ENCODE measurements around the gene SYNJ1.

Gene SYNJ1

DNA sequence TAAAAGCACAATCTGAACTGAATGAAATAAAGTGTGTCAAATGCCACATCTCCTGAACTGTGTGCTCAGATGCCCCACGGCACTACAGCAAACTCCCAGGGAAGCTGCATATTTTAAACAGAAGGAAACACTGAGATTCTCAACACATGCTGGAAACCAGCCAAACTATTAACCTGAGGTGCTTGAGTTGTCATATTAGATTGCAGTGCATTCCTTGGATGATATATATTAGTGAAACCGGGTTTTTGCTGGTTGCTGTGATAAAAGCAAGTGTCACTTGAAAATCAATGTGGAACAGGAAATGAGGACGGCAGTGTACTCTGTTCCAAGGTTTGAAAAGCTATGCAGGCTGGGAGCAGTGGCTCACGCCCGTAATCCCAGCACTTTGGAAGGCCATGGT lies 8.7 kb downstream of the SYNJ1 start:
- peaks cover 0 to 4% (median 0%) of the 10 kb centered on the region in 5 donors for H3K9me3 ChIP-seq (ENCODE audit: control insufficient read depth in 5 of 5, low read length in 5 of 5)
- H3K36me3 ChIP-seq (ENCODE audit: control insufficient read depth in 5 of 5, insufficient read depth in 5 of 5, low read length in 5 of 5): peaks cover 0 to 11% (median 3%) of the 10 kb centered on the region in 5 donors
- no peak overlapping the region for H3K9ac ChIP-seq (ENCODE audit: low read length in 5 of 5)
- no peaks in the 10 kb centered on the region for H3K4me1 ChIP-seq (ENCODE audit: control insufficient read depth in 5 of 5, insufficient read depth in 5 of 5, low read length in 5 of 5)
- no peaks in the 10 kb centered on the region for H3K27me3 ChIP-seq (ENCODE audit: control insufficient read depth in 5 of 5, insufficient read depth in 4 of 5, low read length in 5 of 5)
- no peak overlapping the region for H3K4me3 ChIP-seq (ENCODE audit: low read depth in 1 of 5, low read length in 5 of 5)
- H3K27ac ChIP-seq (ENCODE audit: low read depth, low read length): no peak overlapping the region

GRCh38 chr21:32717851-32718316 lies 9.9 kb downstream of the SYNJ1 start:
- Histone ChIP-seq H3K9me3 (ENCODE audit: control insufficient read depth in 5 of 5, low read length in 5 of 5) (peaks cover 0 to 4% (median 0%) of the 10 kb centered on the region in 5 donors), H3K9ac (ENCODE audit: low read length in 5 of 5) (no peak overlapping the region), H3K4me1 (ENCODE audit: control insufficient read depth in 5 of 5, insufficient read depth in 5 of 5, low read length in 5 of 5) (no peaks in the 10 kb centered on the region), H3K4me3 (ENCODE audit: low read depth in 1 of 5, low read length in 5 of 5) (no peak overlapping the region), H3K27me3 (ENCODE audit: control insufficient read depth in 5 of 5, insufficient read depth in 4 of 5, low read length in 5 of 5) (no peaks in the 10 kb centered on the region), H3K27ac (ENCODE audit: low read depth, low read length) (no peak overlapping the region), H3K36me3 (ENCODE audit: control insufficient read depth in 5 of 5, insufficient read depth in 5 of 5, low read length in 5 of 5) (peaks cover 0 to 11% (median 0%) of the 10 kb centered on the region in 5 donors)

DNA sequence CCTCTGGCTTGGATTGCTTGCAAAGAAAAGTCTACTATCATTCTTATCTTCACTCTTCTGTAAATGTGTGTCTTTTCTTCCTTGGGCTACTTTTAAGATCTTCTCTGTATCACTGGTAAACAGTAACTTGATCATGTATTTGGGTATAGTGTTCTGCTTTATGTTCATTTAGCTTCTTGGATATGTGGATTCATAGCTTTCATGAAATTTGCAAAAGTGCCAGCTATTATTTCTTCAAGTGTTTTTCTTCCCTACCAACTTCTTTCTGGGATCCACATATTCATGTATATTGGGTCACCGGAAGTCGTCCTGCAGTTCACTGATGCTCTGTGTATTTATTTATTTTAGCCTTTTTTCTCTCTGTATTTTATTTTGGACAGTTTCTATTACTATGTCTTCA lies 11.3 kb downstream of the SYNJ1 start:
- no peak overlapping the region for H3K9ac ChIP-seq (ENCODE audit: low read length in 5 of 5)

GRCh38 chr21:32713726-32714125 lies 14.1 kb downstream of the SYNJ1 start:
- Histone ChIP-seq H3K27ac (ENCODE audit: low read depth, low read length) (no peak overlapping the region), H3K36me3 (ENCODE audit: control insufficient read depth in 5 of 5, insufficient read depth in 5 of 5, low read length in 5 of 5) (no peaks in the 10 kb centered on the region), H3K9me3 (ENCODE audit: control insufficient read depth in 5 of 5, low read length in 5 of 5) (peaks cover 0 to 4% (median 0%) of the 10 kb centered on the region in 5 donors), H3K4me3 (ENCODE audit: low read depth in 1 of 5, low read length in 5 of 5) (no peak overlapping the region), H3K9ac (ENCODE audit: low read length in 5 of 5) (no peak overlapping the region), H3K4me1 (ENCODE audit: control insufficient read depth in 5 of 5, insufficient read depth in 5 of 5, low read length in 5 of 5) (peaks cover 0 to 3% (median 0%) of the 10 kb centered on the region in 5 donors), H3K27me3 (ENCODE audit: control insufficient read depth in 5 of 5, insufficient read depth in 4 of 5, low read length in 5 of 5) (no peaks in the 10 kb centered on the region)

More for the DNA sequence above, 11.3 kb downstream of the SYNJ1 start:
- Histone ChIP-seq H3K27ac (ENCODE audit: low read depth, low read length) (no peak overlapping the region), H3K36me3 (ENCODE audit: control insufficient read depth in 5 of 5, insufficient read depth in 5 of 5, low read length in 5 of 5) (peaks cover 0 to 6% (median 0%) of the 10 kb centered on the region in 5 donors), H3K4me3 (ENCODE audit: low read depth in 1 of 5, low read length in 5 of 5) (no peak overlapping the region), H3K9me3 (ENCODE audit: control insufficient read depth in 5 of 5, low read length in 5 of 5) (peaks cover 0 to 4% (median 0%) of the 10 kb centered on the region in 5 donors), H3K4me1 (ENCODE audit: control insufficient read depth in 5 of 5, insufficient read depth in 5 of 5, low read length in 5 of 5) (no peaks in the 10 kb centered on the region), H3K27me3 (ENCODE audit: control insufficient read depth in 5 of 5, insufficient read depth in 4 of 5, low read length in 5 of 5) (no peaks in the 10 kb centered on the region)

DNA sequence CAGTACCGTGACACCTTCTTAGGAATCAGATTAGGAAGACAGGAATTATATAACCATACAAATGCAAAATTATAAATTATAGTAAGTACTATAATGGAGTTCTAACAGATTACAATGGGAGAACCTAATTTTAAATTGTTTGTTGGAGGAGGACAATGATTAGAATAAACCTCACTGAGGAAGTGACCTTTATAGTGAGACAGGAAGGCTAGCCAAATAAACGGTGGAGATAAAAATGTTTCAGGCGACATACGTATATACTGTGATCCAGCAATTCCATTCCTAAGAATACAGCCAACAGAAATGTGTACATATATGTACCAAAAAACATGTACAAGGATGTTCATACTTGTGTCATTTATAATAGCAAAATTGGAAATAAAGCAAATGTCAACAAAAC lies 15.2 kb downstream of the SYNJ1 start:
- H3K27ac ChIP-seq (ENCODE audit: low read depth, low read length): no peak overlapping the region
- H3K4me3 ChIP-seq (ENCODE audit: low read depth in 1 of 5, low read length in 5 of 5): no peak overlapping the region
- H3K27me3 ChIP-seq (ENCODE audit: control insufficient read depth in 5 of 5, insufficient read depth in 4 of 5, low read length in 5 of 5): no peaks in the 10 kb centered on the region
- no peaks in the 10 kb centered on the region for H3K36me3 ChIP-seq (ENCODE audit: control insufficient read depth in 5 of 5, insufficient read depth in 5 of 5, low read length in 5 of 5)
- H3K9me3 ChIP-seq (ENCODE audit: control insufficient read depth in 5 of 5, low read length in 5 of 5): peaks cover 0 to 4% (median 0%) of the 10 kb centered on the region in 5 donors
- peaks cover 0 to 8% (median 0%) of the 10 kb centered on the region in 5 donors for H3K4me1 ChIP-seq (ENCODE audit: control insufficient read depth in 5 of 5, insufficient read depth in 5 of 5, low read length in 5 of 5)
- no peak overlapping the region for H3K9ac ChIP-seq (ENCODE audit: low read length in 5 of 5)

DNA sequence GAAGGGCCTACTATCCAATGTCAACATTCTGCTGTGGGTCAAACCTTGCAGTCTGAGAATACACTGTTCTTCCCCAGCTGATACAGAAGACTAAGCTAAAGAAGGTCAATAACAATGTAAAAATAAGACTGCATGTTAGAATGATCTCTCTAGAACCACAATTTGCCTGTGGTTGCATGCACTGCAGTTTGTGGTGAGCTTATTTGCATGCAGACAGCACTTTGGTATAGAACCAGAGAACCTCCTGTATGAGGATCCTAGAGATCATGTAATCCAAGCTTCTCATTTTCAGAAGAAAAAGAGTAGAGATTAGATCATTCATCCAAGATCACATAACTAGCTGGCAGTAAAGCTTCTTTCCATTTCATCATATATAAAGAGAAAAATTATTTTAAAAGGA lies 15.8 kb downstream of the SYNJ1 start:
- Histone ChIP-seq H3K9ac (ENCODE audit: low read length in 5 of 5) (no peak overlapping the region), H3K4me1 (ENCODE audit: control insufficient read depth in 5 of 5, insufficient read depth in 5 of 5, low read length in 5 of 5) (peaks cover 0 to 8% (median 0%) of the 10 kb centered on the region in 5 donors), H3K27ac (ENCODE audit: low read depth, low read length) (no peak overlapping the region), H3K27me3 (ENCODE audit: control insufficient read depth in 5 of 5, insufficient read depth in 4 of 5, low read length in 5 of 5) (no peaks in the 10 kb centered on the region), H3K36me3 (ENCODE audit: control insufficient read depth in 5 of 5, insufficient read depth in 5 of 5, low read length in 5 of 5) (no peaks in the 10 kb centered on the region), H3K9me3 (ENCODE audit: control insufficient read depth in 5 of 5, low read length in 5 of 5) (peaks cover 0 to 4% (median 0%) of the 10 kb centered on the region in 5 donors), H3K4me3 (ENCODE audit: low read depth in 1 of 5, low read length in 5 of 5) (no peak overlapping the region)

GRCh38 chr21:32710987-32711386 lies 16.8 kb downstream of the SYNJ1 start:
- H3K9me3 ChIP-seq (ENCODE audit: control insufficient read depth in 5 of 5, low read length in 5 of 5): no peaks in the 10 kb centered on the region
- no peak overlapping the region for H3K9ac ChIP-seq (ENCODE audit: low read length in 5 of 5)
- H3K27me3 ChIP-seq (ENCODE audit: control insufficient read depth in 5 of 5, insufficient read depth in 4 of 5, low read length in 5 of 5): no peaks in the 10 kb centered on the region
- H3K4me3 ChIP-seq (ENCODE audit: low read depth in 1 of 5, low read length in 5 of 5): no peak overlapping the region
- peaks cover 0 to 8% (median 0%) of the 10 kb centered on the region in 5 donors for H3K4me1 ChIP-seq (ENCODE audit: control insufficient read depth in 5 of 5, insufficient read depth in 5 of 5, low read length in 5 of 5)
- H3K27ac ChIP-seq (ENCODE audit: low read depth, low read length): no peak overlapping the region
- no peaks in the 10 kb centered on the region for H3K36me3 ChIP-seq (ENCODE audit: control insufficient read depth in 5 of 5, insufficient read depth in 5 of 5, low read length in 5 of 5)

DNA sequence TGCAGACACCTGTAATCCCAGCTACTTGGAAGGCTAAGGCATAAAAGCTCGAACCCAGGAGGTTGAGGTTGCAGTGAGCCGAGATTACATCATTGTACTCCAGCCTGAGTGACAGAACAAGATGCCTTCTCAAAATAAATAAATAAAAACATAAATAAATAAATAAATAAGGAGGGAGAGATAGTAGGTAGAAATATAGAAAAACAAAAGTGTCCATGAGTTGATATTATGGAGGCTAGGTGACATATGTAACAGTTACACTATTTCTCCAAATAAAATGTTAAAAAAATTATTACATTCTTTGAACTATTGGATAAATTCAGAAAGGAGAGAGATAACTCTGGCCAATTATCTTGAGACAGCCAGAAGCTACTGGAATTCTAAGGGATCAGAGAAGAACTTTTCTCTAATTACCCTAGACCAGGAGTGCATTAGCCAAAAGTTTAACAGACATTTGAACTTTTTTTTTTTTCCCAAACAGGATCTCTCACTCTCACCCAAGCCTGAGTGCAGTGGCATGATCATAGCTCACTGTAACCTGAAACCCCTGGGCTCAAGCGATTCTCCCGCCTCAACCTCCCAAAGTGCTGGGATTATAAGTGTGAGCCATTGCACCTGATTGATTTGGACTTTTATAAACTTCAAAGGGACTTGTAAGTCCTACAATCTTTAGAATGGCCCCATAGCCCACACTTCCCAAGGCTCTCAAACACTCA lies 17.6 kb downstream of the SYNJ1 start:
- H3K4me1 ChIP-seq (ENCODE audit: control insufficient read depth in 5 of 5, insufficient read depth in 5 of 5, low read length in 5 of 5): peaks cover 0 to 14% (median 5%) of the 10 kb centered on the region in 5 donors
- H3K36me3 ChIP-seq (ENCODE audit: control insufficient read depth in 5 of 5, insufficient read depth in 5 of 5, low read length in 5 of 5): no peaks in the 10 kb centered on the region
- H3K9ac ChIP-seq (ENCODE audit: low read length in 5 of 5): no peak overlapping the region

DNA sequence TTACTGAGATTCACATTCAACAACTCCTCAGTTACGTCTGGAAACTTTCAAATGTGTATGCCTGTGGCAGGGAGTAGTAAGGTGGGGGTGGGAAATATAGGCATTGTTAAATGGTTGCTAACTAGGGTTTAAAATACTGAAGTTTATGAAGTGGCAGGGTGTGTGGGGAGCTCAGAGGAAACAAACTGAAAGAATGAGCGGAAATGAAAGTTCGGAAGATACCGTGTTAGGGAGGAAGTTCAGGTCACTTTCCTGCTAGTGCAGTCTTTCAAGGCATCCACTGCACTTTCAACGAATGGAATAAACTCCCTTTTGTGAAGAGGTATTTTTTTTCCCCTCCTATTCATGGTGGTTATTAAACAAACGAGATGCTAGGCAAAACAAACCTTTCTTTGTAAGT lies 19.7 kb downstream of the SYNJ1 start:
- H3K27ac ChIP-seq (ENCODE audit: low read depth, low read length): no peak overlapping the region
- H3K36me3 ChIP-seq (ENCODE audit: control insufficient read depth in 5 of 5, insufficient read depth in 5 of 5, low read length in 5 of 5): peaks cover 0 to 4% (median 0%) of the 10 kb centered on the region in 5 donors
- H3K9me3 ChIP-seq (ENCODE audit: control insufficient read depth in 5 of 5, low read length in 5 of 5): no peaks in the 10 kb centered on the region
- H3K4me1 ChIP-seq (ENCODE audit: control insufficient read depth in 5 of 5, insufficient read depth in 5 of 5, low read length in 5 of 5): peaks cover 2 to 26% (median 14%) of the 10 kb centered on the region in 5 donors
- no peak overlapping the region for H3K9ac ChIP-seq (ENCODE audit: low read length in 5 of 5)
- no peaks in the 10 kb centered on the region for H3K27me3 ChIP-seq (ENCODE audit: control insufficient read depth in 5 of 5, insufficient read depth in 4 of 5, low read length in 5 of 5)
- no peak overlapping the region for H3K4me3 ChIP-seq (ENCODE audit: low read depth in 1 of 5, low read length in 5 of 5)

More for the DNA sequence above, 17.6 kb downstream of the SYNJ1 start:
- no peak overlapping the region for H3K27ac ChIP-seq (ENCODE audit: low read depth, low read length)
- no peak overlapping the region for H3K4me3 ChIP-seq (ENCODE audit: low read depth in 1 of 5, low read length in 5 of 5)
- no peaks in the 10 kb centered on the region for H3K9me3 ChIP-seq (ENCODE audit: control insufficient read depth in 5 of 5, low read length in 5 of 5)
- no peaks in the 10 kb centered on the region for H3K27me3 ChIP-seq (ENCODE audit: control insufficient read depth in 5 of 5, insufficient read depth in 4 of 5, low read length in 5 of 5)

DNA sequence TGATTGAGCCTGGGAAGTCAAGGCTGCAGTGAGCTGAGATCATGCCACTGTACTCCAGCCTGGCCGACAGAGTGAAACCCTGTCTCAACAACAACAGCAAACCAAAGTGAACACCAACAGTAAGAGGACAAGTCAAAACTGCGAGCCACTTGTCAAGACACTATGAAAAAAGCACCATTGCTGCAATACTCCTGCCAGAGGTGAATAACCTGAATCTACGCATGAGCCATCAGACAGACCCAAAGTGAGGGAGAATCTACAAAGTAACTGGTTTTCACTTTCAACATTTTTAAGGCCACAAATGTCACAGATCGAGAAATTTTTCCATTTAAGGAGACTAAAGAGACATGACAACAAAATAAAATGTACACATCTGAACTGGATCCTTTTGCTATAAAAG lies 21.9 kb downstream of the SYNJ1 start:
- H3K36me3 ChIP-seq (ENCODE audit: control insufficient read depth in 5 of 5, insufficient read depth in 5 of 5, low read length in 5 of 5): peaks cover 0 to 4% (median 0%) of the 10 kb centered on the region in 5 donors
- H3K9ac ChIP-seq (ENCODE audit: low read length in 5 of 5): no peak overlapping the region
- no peak overlapping the region for H3K4me3 ChIP-seq (ENCODE audit: low read depth in 1 of 5, low read length in 5 of 5)
- H3K27ac ChIP-seq (ENCODE audit: low read depth, low read length): no peak overlapping the region
- H3K27me3 ChIP-seq (ENCODE audit: control insufficient read depth in 5 of 5, insufficient read depth in 4 of 5, low read length in 5 of 5): no peaks in the 10 kb centered on the region
- H3K4me1 ChIP-seq (ENCODE audit: control insufficient read depth in 5 of 5, insufficient read depth in 5 of 5, low read length in 5 of 5): peaks cover 2 to 26% (median 14%) of the 10 kb centered on the region in 5 donors
- H3K9me3 ChIP-seq (ENCODE audit: control insufficient read depth in 5 of 5, low read length in 5 of 5): no peaks in the 10 kb centered on the region

Data from subcutaneous abdominal adipose tissue (tissue), 5 donors.